ENCODE data around the gene NABP2.

Gene NABP2

GRCh38 chr12:56278905-56279304 is 54.8 kb downstream of the NABP2 start:
- no peak for DNase-seq (ENCODE audit: low spot score)
